Activated T-cell treated with anti-CD3 and anti-CD28 coated beads for 24 hours (primary cell): ENCODE data around the gene MLST8.
"Not testable (repeated sequence)": the region's sequence is repeated elsewhere in the genome, so short reads cannot be mapped to it uniquely, and the experiment has no call there.

ENCODE experiments used
- DNase-seq: peaks from one replicate; pipeline ENCODE4 v3.0.0-alpha.2; 2020; ENCODE audit warnings: low read depth

The MLST8 gene

DNA sequence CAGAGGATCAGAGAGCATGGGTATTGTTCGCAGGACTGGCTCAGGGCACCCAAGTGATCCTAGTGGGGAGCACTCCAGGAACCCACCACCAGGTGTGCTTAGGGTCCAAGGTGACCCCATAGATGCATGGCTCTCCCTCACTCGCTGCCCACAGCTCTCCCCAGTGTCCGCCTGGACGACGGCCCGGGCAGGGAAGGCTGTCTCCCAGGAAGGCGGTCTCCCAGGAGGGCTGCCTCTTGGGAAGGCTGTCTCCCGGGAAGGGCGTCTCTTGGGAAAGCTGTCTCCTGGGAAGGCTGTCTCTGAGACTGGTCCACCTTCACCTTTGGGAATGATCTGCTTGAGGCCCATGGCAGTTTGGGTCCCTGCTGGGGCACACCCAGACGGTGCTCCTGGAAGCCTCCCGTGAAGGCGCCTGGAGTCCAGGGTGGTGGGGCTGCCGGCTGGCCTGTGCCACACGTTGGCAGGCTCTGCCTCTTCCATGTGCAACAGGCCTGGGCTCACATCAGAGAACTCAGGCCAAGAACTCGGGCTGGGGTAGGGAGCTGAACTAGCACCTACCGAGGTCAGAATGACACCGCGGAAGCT lies 41.1 kb downstream of the MLST8 start:
- no peak for DNase-seq

DNA sequence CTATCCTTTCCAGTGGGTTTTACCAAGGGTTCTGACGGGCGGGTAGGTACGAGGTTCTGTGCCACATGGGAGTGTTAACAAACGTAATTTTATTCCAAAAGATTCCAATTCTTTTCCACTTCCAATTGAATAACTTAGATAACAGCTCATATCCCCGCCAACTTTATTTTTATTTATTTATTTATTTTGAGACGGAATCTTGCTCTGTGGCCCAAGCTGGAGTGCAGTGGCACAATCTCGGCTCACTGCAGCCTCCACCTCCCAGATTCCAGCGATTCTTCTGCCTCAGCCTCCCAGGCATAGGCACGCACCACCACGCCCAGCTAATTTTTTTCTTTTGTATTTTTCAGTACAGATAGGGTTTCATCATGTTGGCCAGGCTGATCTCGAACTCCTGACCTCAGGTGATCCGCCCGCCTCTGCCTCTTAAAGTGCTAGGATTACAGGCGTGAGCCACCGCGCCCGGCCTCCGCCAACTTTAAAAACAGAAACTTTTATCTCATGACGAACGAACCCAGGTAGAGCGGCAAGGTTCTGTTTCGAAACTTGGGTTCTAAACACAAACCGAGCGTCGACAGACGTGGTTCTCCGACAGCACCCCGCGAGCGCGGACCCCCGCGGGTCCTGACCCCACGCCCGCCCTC lies 45.5 kb downstream of the MLST8 start:
- peak; percentile 28 for DNase-seq

DNA sequence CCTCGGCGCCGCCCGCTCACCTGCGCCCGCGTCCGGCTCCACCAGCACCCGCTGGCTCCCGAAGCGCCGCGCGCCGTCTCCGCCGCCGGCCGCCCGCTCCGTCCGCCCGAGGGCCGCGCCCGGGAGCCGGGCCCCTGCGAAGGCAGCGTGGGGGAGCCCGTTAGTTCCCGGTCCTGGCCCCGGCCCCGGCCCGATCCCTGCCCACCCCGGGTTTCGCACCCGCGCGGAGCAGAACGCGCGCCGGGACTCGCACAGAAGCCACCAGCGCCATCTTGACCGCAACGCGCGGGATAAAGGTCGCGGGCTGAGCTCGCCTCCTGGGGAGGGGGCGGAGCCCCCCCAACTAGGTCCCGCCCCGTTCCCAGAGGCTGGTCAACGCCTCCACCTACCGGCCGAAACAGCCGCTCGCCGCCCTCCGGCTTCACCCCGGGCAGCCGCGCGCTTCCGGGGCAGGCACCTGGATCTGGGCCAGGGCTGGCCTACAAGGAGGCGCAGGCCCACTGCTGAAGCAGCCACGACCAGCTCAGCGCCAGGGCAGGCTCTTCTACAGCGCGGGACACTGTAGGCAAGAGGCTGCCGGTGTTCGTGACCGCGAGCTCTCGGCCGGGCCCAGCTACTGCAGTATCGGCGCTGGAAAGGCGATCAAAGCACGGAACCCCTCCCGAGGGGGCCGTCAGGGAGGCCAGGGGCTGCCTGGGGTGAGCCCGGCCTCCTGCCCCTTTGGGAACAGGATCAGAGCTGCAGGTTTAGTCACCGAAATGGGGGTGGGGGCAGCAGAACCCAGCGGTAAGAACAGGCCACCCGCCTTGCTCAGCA lies 46.2 kb downstream of the MLST8 start, which contains the start of gene ECI1:
Gene ECI1 (minus strand): TSS at position 292 of the 816 bp plus-strand sequence. CDS start 21 bp downstream, at position 271.
- peak; percentile 71 for DNase-seq

DNA sequence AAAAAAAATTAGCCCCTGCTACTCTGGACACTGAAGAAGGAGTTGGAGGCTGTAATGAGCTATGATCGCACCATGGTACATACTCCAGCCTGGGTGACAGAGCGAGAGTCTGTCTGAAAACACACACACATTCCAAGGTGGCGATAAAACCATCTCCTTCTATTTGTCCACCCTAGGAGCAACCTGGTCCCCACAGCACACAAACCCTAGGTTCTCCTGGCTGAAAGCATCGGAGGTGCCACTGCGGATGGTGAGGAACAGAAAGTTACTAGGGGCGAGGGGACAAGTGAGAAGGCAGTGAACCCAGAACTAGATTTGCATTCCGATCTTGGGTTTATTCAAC lies 47.5 kb downstream of the MLST8 start:
- no peak for DNase-seq

DNA sequence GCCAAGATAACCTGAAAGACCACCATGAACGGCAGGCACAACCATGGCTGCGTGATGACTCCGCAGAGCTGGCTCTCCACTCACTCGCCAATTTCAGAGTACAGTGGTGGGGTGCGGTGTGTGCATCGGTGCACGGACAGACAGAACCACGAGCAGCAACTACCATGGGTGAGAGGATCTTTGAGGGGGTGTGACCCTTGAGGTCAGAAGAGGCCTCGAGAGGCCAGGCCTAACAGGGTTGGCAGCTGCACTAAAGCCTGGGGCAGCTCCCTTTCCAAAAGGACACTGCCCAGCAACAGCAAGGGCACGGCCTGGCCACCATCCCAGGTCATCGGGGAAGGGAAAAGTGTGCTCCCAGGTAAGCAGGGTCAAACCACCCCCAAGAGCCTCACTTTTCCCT lies 48.0 kb downstream of the MLST8 start:
- no peak for DNase-seq

DNA sequence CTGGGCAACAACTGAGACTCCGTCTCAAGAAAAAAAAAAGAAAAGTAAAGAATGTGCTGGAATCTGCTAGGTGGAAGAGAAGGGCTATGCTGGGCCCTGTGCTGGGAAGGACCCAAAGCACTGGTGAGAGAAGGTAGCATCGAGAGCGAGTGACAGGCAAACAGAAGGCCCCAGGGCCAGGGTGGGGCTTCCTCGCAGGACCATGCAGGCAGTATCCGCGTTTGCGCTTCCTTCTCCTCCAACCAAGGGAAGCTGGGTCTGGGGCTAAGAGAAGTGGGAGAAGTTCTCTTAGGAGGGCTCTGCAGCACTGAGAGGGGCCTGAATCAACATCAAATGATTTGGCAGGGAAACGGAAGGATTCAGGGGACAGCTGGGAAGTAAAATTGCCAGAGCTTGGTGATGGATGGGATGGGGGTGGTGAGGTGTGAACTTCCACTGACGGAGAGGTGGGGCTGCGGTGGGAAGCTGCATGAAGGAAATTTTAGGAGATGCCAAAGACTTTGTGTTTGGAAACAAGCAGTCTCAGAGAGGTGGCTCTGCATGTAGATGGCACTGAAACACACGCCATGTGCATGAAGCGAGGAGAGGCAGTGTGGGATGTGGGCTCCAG lies 51.4 kb downstream of the MLST8 start:
- no peak for DNase-seq

DNA sequence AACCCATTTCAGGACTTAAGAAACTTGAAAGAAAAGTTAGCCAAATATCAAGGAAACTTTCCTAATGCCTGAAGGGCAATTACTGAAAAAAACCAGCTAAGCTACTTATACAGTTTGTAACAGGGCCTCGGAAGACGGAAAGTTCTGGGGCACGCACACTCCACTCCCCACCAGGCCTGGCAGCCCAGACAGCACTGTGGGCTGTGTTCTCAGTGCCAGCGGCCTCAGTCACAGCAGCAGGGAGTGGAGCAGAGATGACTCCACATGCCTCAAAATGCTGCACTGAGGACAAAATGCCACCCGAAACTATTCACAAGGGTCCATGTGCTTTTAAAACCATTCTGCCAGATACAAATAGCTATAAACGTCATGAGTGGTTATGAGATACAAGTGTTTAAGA lies 52.5 kb downstream of the MLST8 start:
- no peak for DNase-seq

DNA sequence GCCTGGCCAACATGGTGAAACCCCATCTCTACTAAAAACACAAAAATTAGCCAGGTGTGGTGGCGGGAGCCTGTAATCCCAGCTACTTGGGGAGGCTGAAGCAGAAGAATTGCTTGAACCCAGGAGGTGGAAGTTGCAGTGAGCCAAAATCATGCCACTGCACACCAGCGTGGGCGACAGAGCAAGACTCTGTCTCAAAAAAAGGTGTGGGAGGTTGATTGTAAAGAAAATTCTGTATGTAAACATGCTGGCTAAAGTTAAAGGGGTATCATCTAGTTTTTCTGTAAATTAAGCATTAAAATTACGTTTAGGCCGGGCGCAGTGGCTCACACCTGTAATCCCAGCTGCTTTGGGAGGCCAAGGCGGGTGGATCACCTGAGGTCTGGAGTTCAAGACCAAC lies 53.3 kb downstream of the MLST8 start:
- DNase-seq = not testable (repeated sequence)
